SHP77 (cell line): Measurements from ENCODE around the gene WDR59.
"Not testable (repeated sequence)": the region's sequence is repeated elsewhere in the genome, so short reads cannot be mapped to it uniquely, and the experiment has no call there.

Experiments used
- DNase-seq, 2 experiments: peaks; one replicate each; lab custom pipeline; 2025; lab: John Stamatoyannopoulos, UW

WDR59 gene

DNA sequence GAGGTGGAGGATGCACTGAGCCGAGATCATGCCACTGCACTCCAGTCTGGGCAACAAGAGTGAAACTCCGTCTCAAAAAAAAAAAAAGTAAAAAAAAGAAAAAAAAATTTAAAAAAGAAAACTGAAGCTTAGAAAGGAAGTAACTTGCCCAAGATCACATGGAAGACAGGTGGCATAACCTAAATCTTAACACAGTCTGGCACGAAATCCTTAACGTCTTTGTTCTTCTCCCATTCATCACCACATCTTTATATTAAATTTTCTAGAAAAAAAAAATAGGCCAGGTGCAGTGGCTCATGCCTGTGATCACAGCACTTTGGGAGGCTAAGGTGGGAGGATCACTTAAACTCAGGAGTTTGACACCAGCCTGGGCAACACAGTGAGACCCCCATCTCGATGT lies 9.3 kb downstream of the WDR59 start:
- no peak for DNase-seq

- DNase-seq: no peak
Observed at GRCh38 chr16:74973304-74973703, 11.6 kb downstream of the WDR59 start.

GRCh38 chr16:74954763-74955162 lies 30.2 kb downstream of the WDR59 start:
- DNase-seq: no peak

DNA sequence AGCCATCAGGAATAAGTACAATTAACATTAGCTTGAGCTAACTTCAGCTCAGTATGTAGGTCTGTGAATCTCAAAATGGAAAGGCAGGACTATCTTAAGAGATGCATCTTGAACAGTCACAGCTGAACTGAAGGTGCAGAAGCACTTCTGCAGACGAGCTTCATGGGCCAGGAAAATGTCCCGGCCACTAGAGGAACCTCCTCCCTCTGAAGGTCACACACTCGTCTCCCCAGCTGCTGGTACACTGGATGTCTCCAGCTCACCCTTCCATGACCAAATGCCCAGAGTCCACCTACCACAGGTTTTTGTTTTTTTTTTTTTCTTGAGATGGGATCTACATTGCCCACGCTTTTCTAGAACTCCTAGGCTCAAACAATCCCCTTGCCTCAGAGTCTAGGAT lies 33.2 kb downstream of the WDR59 start:
- no peak for DNase-seq

GRCh38 chr16:74951206-74951605 lies 33.7 kb downstream of the WDR59 start:
- no peak for DNase-seq

DNA sequence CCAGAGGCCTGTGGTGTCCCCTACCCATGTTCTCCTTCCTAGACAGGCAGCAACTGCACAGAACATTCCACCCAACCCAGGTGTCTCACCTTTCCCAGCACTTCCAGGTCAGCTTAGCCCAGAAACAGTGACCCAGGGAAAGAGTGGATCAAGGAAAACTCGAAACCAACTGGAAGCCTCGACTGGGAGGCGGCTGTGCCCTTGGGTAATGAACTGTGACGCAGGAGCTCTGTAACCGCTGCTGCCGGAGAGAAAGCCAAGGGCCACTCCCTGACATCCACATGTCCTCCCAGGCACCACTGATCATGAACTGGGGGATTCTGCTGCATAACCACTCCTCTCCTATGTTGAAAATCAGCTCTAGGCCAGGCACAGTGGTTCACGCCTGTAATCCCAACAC lies 34.4 kb downstream of the WDR59 start:
- no peak for DNase-seq

- DNase-seq: no peak
Observed at GRCh38 chr16:74949309-74949708, 35.6 kb downstream of the WDR59 start.

GRCh38 chr16:74944466-74944865 lies 40.5 kb downstream of the WDR59 start:
- no peak for DNase-seq

DNA sequence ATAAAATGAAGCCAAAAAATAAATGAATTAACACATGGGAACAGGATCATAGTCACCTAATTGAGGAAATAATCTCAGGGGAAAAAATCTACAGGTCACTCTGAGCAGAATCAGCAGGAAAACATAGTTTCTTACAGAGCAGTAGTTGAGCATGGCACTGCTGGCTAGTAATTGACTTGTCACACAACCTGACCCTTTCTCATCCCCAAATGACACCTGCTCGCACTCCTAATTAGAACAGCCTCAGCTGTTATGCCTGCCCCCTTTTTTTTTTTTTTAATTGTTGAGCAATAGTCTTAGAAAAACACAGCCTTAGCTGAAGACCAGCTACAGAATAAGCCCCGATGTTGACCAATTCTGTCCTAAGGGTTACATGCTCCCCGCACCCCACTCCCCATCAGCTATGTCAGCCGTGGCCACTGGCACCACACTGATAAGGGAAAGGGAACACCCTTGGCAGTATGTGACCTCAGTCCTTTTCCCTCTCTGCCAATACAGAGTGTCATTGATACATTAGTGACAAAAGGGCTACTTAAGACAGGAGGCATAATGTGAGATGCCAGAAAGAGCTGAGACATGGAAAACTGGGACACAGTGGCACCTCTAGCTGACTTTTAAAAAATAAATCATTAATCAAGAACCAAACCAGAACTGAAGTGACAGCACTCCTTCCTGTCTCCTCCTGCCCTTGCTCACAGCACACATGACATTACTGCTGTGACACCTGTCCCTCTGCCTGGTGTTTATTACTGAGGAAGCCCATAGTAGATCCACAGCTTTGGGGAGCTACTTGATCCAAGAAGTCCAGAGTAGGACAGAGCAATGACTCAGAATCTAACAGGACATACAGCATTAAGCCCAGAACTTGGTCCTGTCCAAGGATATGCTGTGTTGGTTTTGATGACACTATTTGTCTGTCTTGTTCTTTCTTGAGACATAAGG lies 41.7 kb downstream of the WDR59 start:
- DNase-seq: no peak

DNA sequence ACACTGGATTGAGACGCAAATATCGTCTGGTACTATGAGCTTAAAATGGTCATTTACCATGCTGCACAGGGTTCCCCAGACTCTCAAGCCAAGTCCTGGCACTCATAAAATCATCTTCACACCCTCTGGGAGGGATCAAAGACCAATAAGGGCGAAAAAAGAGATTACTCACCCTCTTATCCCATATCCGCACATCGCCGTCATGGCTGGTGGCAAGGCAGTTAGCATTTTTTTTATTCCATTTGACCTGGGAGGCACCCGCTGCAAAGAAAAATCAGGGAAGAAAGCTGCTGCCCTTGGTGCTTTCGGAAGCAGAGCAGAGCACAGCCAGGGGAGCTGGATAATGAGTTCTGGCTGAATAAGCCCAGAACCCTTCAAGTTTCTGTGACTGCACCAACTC lies 42.4 kb downstream of the WDR59 start:
- no peak for DNase-seq

DNA sequence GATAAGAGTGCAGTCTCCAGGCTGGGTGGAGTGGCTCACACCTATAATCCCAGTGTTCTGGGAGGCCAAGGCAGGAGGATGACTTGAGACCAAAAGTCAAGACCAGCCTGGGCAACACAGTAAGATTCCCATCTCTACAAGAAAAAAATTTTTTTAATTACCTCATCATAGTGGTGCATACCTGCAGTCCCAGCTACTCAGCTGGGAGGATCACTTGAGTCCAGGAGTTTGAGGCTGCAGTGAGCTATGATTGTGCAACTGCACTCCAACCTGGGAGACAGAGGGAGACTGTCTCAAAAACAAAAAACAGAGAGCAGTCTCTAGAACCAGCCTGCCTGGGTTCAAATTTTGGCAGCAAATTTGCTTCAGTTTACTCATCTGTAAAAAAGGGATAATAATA lies 45.2 kb downstream of the WDR59 start:
- no peak for DNase-seq

DNA sequence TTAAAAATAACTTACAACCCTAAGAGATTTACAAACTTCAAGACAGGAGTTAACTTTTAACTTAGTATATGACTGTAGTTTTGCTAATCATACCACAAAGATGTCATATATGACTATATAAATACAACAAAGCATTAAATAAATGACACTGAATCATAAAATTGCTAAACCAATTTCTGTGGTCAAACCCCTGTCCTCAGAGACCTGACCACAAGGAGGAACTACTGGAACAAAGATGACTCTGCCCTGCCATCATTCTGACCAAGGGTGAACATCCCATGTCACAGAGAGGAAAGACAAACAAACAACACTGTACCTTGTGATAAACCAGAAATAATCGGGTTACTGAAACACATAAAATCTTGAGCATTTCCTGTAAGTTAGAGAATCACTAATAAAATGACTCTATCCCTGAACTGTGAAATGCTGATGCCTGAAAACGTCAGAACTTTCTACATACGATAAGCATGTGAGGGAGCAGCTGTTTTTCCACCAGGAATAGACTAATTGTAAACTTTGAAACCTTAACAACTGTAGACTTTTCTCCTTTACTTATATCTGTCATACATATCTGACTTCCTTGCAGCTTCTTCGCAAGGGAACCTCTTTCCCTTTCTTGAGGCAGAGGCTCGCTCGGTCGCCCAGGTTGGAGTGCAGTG lies 47.9 kb downstream of the WDR59 start:
- no peak for DNase-seq

- no peak for DNase-seq
Observed at GRCh38 chr16:74931445-74931844, 53.5 kb downstream of the WDR59 start.

DNA sequence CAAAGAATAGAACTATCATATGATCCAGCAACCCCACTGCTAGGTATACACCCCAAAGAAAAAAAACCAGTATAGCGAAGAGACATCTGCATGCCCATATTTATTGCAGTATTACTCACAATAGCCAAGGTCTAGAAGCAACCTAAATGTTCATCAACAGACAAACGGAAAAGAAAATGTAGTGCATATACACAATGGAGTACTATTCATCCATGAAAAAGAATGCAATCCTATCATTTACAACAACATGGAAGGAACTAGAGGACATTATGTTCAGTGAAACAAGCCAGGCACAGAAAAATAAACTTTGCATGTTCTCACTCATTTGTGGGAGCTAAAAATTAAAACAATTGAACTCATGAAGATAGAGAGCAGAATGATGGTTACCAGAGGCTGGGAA lies 55.3 kb downstream of the WDR59 start:
- no peak for DNase-seq

- DNase-seq: no peak
Observed at GRCh38 chr16:74926805-74927204, 58.1 kb downstream of the WDR59 start.

DNA sequence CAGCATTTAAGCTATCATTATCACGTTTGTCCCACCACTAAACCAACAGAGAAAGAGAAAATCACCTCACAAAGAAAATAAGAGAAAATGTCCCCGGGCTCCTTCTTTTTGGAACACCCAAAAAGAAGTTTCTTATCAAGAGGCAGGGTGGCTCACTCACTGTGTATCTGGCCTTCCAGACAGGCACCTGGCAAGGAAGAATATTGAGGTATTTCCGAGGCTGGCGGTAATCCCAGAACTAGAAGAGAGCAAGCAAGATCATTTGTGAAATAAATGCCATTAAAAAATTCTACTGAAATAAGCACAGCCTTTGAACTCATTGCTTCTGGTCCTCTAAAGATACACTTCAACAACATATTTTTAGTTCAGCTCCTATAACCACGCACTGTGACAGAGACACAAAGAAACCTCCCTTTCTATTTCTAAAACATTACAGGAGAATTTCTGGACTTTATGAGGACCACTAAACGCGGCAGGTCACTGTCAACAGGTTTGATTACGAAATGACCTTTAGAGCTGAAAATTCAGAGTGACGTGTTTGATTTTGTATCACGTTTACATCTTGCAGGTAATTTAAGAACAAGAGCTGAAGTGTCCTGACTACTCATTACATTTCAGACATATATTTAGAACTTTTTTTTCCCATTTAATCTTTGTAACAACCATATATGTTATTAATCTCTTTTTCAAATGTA lies 61.0 kb downstream of the WDR59 start:
- DNase-seq: no peak

DNA sequence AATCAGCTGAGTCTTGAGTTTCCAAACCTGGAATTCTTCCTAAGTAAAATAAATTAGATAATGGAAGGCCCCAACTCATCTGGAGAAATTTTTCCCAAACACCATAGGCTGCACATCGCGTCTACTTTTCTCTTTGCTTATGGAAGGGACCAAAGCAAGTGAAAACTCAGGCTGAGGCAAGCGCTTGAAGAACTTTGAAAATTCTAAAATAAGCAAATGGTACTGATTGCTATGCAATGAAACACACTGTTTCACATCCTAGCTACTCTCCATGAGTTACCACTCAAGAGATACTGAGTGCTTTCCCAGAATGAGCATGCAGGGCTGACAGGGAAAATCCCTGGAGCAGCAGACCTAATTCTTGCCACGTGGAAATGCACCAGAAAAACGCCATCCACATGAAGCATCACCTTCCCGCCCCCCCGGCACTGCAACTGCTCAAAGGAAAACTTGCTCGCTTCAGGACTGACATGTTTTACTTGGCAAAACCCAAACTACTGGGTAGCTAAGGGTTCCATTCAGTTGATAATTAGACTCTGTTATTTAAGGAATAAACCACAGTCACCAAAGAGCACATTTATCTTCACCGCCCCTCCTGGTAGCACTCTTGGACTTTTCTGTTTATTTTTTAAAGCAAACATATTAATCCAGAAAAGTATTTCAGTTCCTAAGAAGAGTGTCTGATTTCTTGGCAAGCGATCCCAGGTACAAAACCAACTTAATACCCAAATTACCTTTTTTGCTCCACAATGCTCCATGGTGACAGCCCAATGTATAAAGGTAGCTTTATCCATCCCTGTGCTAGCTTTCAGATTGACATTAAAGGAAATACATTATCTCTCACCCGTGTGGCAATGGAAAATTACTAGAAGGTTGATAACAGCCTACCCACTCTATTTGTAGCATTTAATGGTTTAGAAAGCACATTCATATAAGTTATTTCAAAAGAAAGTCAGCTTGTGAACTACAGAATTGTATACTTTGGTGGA lies 62.5 kb downstream of the WDR59 start:
- DNase-seq: no peak

- DNase-seq: no peak
Observed at GRCh38 chr16:74921051-74921450, 63.9 kb downstream of the WDR59 start.

DNA sequence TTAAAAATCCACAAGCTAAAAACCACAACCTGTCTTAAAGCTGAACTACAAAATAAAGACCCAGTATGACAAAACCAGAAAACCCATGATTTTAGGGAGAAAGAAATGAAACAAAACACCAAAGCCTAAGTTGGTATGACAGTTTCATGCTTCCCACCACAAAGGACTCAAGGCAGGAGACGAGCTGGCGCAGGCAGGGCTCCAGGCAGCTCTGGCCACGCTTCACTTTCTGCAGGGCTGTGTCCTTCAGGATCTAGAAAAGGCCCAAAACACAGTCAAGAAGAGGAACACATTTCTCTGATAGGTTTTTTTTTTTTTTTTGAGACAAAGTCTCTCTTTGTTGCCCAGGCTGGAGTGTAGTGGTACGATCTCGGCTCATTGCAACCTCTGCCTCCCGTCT lies 75.3 kb downstream of the WDR59 start:
- DNase-seq: no peak

- not testable (repeated sequence) for DNase-seq
Observed at GRCh38 chr16:74908759-74909158, 76.2 kb downstream of the WDR59 start.

- no peak for DNase-seq
Observed at GRCh38 chr16:74903901-74904678, 80.8 kb downstream of the WDR59 start.
